ENCODE measurements around the gene DCTPP1.

GRCh38 chr16:30445408-30446202 is 15.8 kb upstream of the DCTPP1 start, which contains the start of gene SEPHS2:
- TF ChIP-seq EZH2phosphoT487 (IDR thresholded peaks at IDR 0.05; ENCODE audit: borderline replicate concordance, low read length) (no peak), CTCF (conservative IDR thresholded peaks at IDR 0.05; ENCODE audit: low read depth, low read length) (peak; percentile 52)
